Testis (tissue), 3 donors: ENCODE results near the gene INO80B. TPM values are rescaled to one million over a fixed set of nuclear protein-coding genes. Genes with fewer than 3 reads are reported as not detected.

Source experiments
- DNase-seq: peaks from one replicate; pipeline ENCODE4 v3.0.0-alpha.2; 2019
- H3K27ac ChIP-seq, 2 donors: fragments of 200-600 bp; sonication (generic); one replicate each; pipeline ENCODE4 v1.5.1; 2019
- H3K27me3 ChIP-seq: fragments of 200-600 bp; sonication (generic); one replicate; pipeline ENCODE4 v1.5.1; 2019
- H3K36me3 ChIP-seq: fragments of 200-600 bp; sonication (generic); one replicate; pipeline ENCODE4 v1.5.1; 2017; ENCODE audit warnings: low read depth; ENCODE audit errors: missing control alignments
- H3K4me1 ChIP-seq: fragments of 200-600 bp; sonication (generic); one replicate; pipeline ENCODE4 v1.5.1; 2019
- H3K4me3 ChIP-seq, 2 donors: fragments of 200-600 bp; sonication (generic); one replicate each; pipeline ENCODE4 v1.5.1; 2017 to 2019
- H3K9me3 ChIP-seq: fragments of 200-600 bp; sonication (generic); one replicate; pipeline ENCODE4 v1.5.1; 2017
- CTCF ChIP-seq, 3 experiments: fragments of 450-650 bp in 2 of 3; fragments of 200-600 bp in 1 of 3; sonication (generic) in 1 of 3; IDR thresholded peaks; one replicate each; pipeline ENCODE4 v1.5.1; 2016 to 2019; ENCODE audit warnings: antibody characterized with exemption in 3 of 3, mild to moderate bottlenecking in 2 of 3, moderate library complexity in 1 of 3
- POLR2A ChIP-seq: fragments of 450-650 bp; IDR thresholded peaks from one replicate; pipeline ENCODE4 v1.6.1; 2017; ENCODE audit warnings: antibody characterized with exemption, mild to moderate bottlenecking, moderate library complexity
- WGBS, 2 donors: methylation state at CpG; one replicate each; pipeline ENCODE4 v1.1.5; 2018; 5-methylcytosine and 5-hydroxymethylcytosine counted together
- intact Hi-C: fragments of 100-400 bp; cut with DNase I; formaldehyde crosslinking; loops from one replicate; pipeline ENCODE4 v1.15.1; 2023; ENCODE audit warnings: low total_unique reads
- polyA plus RNA-seq: library from polyadenylated mRNA; stranded (reverse); fragments of 350-450 nt; fragmentation: Illumina TruSeq; extraction: RNeasy Lipid Tissue Mini Kit (QIAGEN cat#74804); gene quantifications from one replicate; pipeline ENCODE4 v1.2.3, GENCODE V29; 2014; ENCODE audit warnings: low read depth, low replicate concordance; ENCODE audit not compliant: insufficient read depth
- total RNA-seq, 2 donors: library from RNA; depleted of rRNA; stranded (reverse); fragments of >200 nt; gene quantifications; one replicate each; pipeline ENCODE4 v1.2.3, GENCODE V29; 2016

Gene INO80B
- total and polyA plus RNA-seq, 3 donors from 2014 or later: 23.1 to 59.3 (median 27.9) TPM

GRCh38 chr2:74438248-74438647, 16.6 kb upstream of the INO80B start:
- 87 to 90% methylated on average over 1 of the region's 1 CpG for WGBS, 2 donors
- TF ChIP-seq POLR2A (no peak), CTCF (IDR thresholded peaks at IDR 0.05) (no peak)
- intact Hi-C loops: no loop called here
- Histone ChIP-seq H3K27ac (no peak overlapping the region), H3K4me3 (no peak overlapping the region), H3K27me3 (no peaks in the 10 kb centered on the region), H3K4me1 (peaks cover 30% of the 10 kb centered on the region), H3K36me3 (no peaks in the 10 kb centered on the region), H3K9me3 (no peaks in the 10 kb centered on the region)
- no peak for DNase-seq

- H3K4me3 ChIP-seq: peak overlapping the region; percentile 39 to 66
- peaks cover 30% of the 10 kb centered on the region for H3K4me1 ChIP-seq
- 21 to 29% methylated on average over 3 of the region's 3 CpGs for whole genome bisulfite sequencing, 2 donors
- intact Hi-C loops: no loop called here
- TF ChIP-seq CTCF (IDR thresholded peaks at IDR 0.05) (no peak), POLR2A (no peak)
- H3K27me3 ChIP-seq: no peaks in the 10 kb centered on the region
- peak overlapping the region; percentile 84 to 86 for H3K27ac ChIP-seq
- no peak for DNase-seq
- H3K36me3 ChIP-seq: no peaks in the 10 kb centered on the region
- H3K9me3 ChIP-seq: no peaks in the 10 kb centered on the region
Measured at GRCh38 chr2:74439373-74439772, 15.5 kb upstream of the INO80B start.

- Histone ChIP-seq H3K4me1 (peaks cover 30% of the 10 kb centered on the region), H3K4me3 (peak overlapping the region; percentile 39 to 66), H3K36me3 (no peaks in the 10 kb centered on the region), H3K27ac (peak overlapping the region; percentile 84 to 86), H3K27me3 (no peaks in the 10 kb centered on the region), H3K9me3 (no peaks in the 10 kb centered on the region)
- 8 to 11% methylated on average over 14 of the region's 14 CpGs for WGBS, 2 donors
- DNase-seq: peak; percentile 58
- intact Hi-C loops: no loop called here
- no peak for TF ChIP-seq CTCF (IDR thresholded peaks at IDR 0.05)
- TF ChIP-seq POLR2A: no peak
Measured at GRCh38 chr2:74439803-74440377, 15.0 kb upstream of the INO80B start.

- DNase-seq: peak; percentile 82
- Histone ChIP-seq H3K9me3 (no peaks in the 10 kb centered on the region), H3K4me3 (peak overlapping the region; percentile 39 to 66), H3K36me3 (no peaks in the 10 kb centered on the region), H3K4me1 (peaks cover 30% of the 10 kb centered on the region), H3K27ac (peak overlapping the region; percentile 84 to 86), H3K27me3 (no peaks in the 10 kb centered on the region)
- intact Hi-C loops: no loop called here
- 1 to 7% methylated on average over 15 to 45 of the region's 45 CpGs for WGBS, 2 donors
- TF ChIP-seq CTCF (IDR thresholded peaks at IDR 0.05) (peak in 2 of 3 experiments; percentile 20 to 29), POLR2A (no peak)
Measured at GRCh38 chr2:74440378-74441169, 14.3 kb upstream of the INO80B start.
